ENCODE measurements around the gene NSUN2.

NSUN2 gene

GRCh38 chr5:6642655-6643054 is 9.8 kb upstream of the NSUN2 start:
- DNase-seq: no peak

- DNase-seq: no peak
Observed at GRCh38 chr5:6638236-6638635, 5.4 kb upstream of the NSUN2 start.

- no peak for DNase-seq
Observed at GRCh38 chr5:6637590-6637989, 4.7 kb upstream of the NSUN2 start.

- no peak for DNase-seq
Observed at GRCh38 chr5:6637022-6637421, 4.2 kb upstream of the NSUN2 start.

- DNase-seq: no peak
Observed at GRCh38 chr5:6636293-6636692, 3.4 kb upstream of the NSUN2 start.

- no peak for DNase-seq
Observed at GRCh38 chr5:6634788-6635430, 2.1 kb upstream of the NSUN2 start.

GRCh38 chr5:6634306-6634705 is 1.5 kb upstream of the NSUN2 start:
- DNase-seq: no peak

GRCh38 chr5:6633469-6634245 is 813 bp upstream of the NSUN2 start:
- DNase-seq: no peak

- DNase-seq: no peak
Observed at GRCh38 chr5:6632324-6632887, 438 bp downstream of the NSUN2 start.

GRCh38 chr5:6631441-6631840 is 1.4 kb downstream of the NSUN2 start:
- no peak for DNase-seq

GRCh38 chr5:6626508-6626907 is 6.3 kb downstream of the NSUN2 start:
- DNase-seq: no peak

- no peak for DNase-seq
Observed at GRCh38 chr5:6623941-6624340, 8.9 kb downstream of the NSUN2 start.

GRCh38 chr5:6623228-6623627 is 9.6 kb downstream of the NSUN2 start:
- DNase-seq: no peak

GRCh38 chr5:6616632-6617031 is 16.2 kb downstream of the NSUN2 start:
- DNase-seq: no peak

GRCh38 chr5:6615034-6615815 is 17.6 kb downstream of the NSUN2 start:
- DNase-seq: no peak

GRCh38 chr5:6611334-6612256 is 21.2 kb downstream of the NSUN2 start:
- no peak for DNase-seq

GRCh38 chr5:6608016-6608415 is 24.8 kb downstream of the NSUN2 start:
- no peak for DNase-seq

GRCh38 chr5:6607559-6607936 is 25.3 kb downstream of the NSUN2 start:
- no peak for DNase-seq

GRCh38 chr5:6606884-6607558 is 25.8 kb downstream of the NSUN2 start:
- DNase-seq: no peak

GRCh38 chr5:6604946-6605345 is 27.9 kb downstream of the NSUN2 start:
- DNase-seq: no peak

GRCh38 chr5:6604341-6604740 is 28.5 kb downstream of the NSUN2 start:
- DNase-seq: no peak

GRCh38 chr5:6603643-6604042 is 29.2 kb downstream of the NSUN2 start:
- DNase-seq: no peak

Data from SIG-M5 (cell line).